Measurements from ENCODE around the gene FOXR1.

FOXR1 gene

DNA sequence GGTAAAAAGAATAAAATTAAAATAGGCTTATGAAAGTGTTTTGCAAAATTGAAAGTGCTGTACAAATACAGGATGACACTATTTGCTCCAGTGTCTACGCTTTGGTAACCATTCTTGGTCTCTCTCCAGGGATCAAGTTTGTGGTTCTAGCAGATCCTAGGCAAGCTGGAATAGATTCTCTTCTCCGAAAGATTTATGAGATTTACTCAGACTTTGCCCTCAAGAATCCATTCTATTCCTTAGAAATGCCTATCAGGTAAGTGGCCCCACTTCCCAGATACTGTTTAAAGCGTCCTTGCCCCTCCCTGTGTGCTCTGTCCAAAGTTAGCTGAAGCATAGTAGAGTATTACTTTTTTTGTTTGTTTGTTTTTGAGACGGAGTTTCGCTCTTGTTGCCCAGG, 50.1 kb downstream of the FOXR1 start:
- TF ChIP-seq, protein P1, sequence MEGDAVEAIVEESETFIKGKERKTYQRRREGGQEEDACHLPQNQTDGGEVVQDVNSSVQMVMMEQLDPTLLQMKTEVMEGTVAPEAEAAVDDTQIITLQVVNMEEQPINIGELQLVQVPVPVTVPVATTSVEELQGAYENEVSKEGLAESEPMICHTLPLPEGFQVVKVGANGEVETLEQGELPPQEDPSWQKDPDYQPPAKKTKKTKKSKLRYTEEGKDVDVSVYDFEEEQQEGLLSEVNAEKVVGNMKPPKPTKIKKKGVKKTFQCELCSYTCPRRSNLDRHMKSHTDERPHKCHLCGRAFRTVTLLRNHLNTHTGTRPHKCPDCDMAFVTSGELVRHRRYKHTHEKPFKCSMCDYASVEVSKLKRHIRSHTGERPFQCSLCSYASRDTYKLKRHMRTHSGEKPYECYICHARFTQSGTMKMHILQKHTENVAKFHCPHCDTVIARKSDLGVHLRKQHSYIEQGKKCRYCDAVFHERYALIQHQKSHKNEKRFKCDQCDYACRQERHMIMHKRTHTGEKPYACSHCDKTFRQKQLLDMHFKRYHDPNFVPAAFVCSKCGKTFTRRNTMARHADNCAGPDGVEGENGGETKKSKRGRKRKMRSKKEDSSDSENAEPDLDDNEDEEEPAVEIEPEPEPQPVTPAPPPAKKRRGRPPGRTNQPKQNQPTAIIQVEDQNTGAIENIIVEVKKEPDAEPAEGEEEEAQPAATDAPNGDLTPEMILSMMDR (IDR thresholded peaks at IDR 0.05; ENCODE audit: low read length, missing control alignments): no peak
- no peak overlapping the region for H3K4me3 ChIP-seq (replicated peaks; ENCODE audit: low read depth, low read length)
- DNase-seq (ENCODE audit: low read depth): no peak

DNA sequence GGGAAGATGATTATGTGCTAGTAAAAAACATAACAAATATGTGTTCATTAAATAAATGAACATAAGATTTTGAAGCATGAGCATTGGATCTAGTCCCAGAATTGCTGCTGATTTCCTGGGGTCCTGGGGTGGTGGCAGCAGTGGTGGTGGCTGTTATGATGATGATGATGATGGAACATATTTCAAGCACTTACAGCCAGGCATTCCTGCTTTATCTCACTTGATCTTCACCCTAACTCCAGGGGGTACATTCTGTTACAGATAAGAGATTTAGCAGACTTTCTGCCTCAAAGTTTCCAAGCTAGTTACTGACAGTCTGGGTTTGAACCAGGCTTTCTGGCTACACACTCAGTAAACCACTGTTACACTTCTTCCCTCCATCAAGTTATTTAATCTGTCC, 52.2 kb downstream of the FOXR1 start:
- H3K4me3 ChIP-seq (replicated peaks; ENCODE audit: low read depth, low read length): no peak overlapping the region
- TF ChIP-seq, protein P1 (IDR thresholded peaks at IDR 0.05; ENCODE audit: low read length, missing control alignments): no peak
- DNase-seq (ENCODE audit: low read depth): no peak

DNA sequence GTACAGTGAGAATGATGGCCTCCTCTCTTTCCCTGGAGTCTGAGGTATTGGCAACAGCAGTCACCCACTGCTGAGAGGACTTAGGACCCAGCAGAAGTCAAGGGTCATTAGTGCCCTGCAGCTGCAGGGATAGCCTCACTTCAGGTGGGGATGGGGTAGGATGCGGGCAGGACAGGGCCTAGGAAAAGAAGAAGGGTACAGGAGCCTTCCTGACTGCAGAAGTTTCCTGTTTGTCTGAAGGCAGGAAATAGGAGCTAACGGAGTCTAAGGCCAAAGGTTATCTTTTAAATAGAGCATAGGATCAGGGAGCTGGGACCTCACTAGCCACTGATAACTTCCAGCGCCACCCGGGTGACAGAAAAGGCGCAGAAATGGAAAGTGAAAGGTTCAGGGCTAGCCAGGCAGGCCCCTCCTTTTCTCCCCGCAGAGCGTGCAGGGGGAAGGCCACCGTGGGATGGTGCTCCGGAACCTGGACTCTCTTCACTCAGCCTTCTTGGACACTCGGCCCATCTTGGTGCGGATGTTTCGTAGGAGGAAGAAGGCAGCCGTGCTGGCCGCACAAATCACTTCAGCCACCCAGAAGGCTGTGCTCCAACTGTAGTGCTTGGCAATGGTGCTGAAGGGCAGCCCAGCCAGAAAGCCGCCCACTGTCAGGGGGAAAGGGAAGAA, 53.0 kb downstream of the FOXR1 start:
- no peak overlapping the region for H3K4me3 ChIP-seq (replicated peaks; ENCODE audit: low read depth, low read length)
- TF ChIP-seq, protein P1 (IDR thresholded peaks at IDR 0.05; ENCODE audit: low read length, missing control alignments): no peak

DNA sequence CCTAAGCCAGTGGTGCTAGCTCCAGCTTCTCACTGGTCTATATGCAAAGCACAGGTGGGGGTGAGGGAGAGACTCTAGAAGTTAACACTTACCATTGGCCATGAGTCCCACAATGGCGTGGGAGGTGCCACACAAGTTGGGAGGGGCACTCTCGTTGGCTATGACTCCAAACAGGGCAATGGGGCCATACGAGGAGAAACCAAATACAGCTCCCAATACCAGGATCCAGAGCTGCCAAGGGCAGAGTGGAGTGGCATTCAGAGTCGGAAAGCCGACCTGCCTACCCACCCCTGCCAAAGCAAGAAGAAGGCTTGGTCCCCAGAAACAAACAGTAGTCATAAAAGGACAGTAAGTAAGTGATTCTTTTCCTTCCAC, 53.5 kb downstream of the FOXR1 start:
- H3K4me3 ChIP-seq (replicated peaks; ENCODE audit: low read depth, low read length): no peak overlapping the region
- TF ChIP-seq, protein P1 (IDR thresholded peaks at IDR 0.05; ENCODE audit: low read length, missing control alignments): no peak

More for the DNA sequence above, 53.0 kb downstream of the FOXR1 start:
- no peak for DNase-seq (ENCODE audit: low read depth)

DNA sequence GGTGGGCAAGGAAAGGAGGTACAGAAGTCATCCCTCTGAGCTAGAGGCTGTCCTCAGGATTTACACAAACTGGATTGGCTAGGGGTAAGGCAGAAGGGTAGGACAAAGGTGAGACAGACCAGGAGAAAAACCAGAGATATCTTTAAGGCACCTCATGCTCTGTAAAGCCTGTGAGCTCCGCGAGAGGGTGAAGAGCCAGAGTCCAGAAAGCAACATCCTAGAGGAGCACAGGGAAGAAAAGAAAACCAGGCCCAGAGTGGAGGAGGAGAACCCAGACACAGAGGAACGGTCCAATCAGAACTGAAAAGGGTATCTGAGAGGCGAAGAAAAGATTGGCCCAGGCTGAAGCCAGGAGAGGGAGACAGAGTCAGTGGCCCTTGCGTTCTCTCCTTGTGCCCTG, 54.0 kb downstream of the FOXR1 start:
- TF ChIP-seq, protein P1 (IDR thresholded peaks at IDR 0.05; ENCODE audit: low read length, missing control alignments): no peak
- no peak for DNase-seq (ENCODE audit: low read depth)
- H3K4me3 ChIP-seq (replicated peaks; ENCODE audit: low read depth, low read length): no peak overlapping the region

More for the DNA sequence above, 53.5 kb downstream of the FOXR1 start:
- no peak for DNase-seq (ENCODE audit: low read depth)

DNA sequence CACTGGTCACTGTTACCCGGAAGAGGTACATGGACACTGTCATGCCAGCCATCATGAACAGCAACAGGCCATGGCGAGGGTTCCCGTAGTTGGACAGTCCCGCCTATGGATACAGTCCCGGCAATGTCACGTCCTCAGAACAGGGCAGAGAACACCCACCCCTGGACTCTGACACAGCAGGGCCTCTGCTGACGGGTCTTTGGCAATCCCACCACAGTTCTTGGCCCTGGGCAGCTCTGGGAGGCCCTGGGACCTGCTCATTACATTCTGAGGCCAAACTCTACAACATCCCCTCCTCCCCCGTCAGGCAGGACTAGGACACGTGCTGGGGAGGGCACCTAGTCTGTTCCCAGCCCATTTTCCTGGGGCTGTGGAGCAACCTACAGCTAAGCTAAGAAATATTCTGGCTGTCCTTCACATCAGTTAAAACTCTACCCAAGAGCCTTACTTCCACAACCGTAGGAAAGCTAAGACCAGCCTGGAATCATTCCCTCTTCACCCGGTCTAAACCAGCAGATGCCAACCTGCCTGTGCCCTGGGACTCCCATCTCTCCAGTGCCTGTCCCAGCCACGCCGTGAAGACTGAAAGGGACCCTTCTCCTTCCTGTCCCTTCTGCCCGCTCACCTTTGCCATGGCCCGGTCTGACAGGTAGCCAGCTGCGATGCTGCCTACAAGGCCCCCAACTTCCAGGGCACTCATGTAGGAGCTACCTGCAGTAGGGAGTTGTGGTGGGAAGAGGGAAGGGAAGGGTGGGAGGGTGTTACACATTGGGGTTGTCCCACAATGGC, 54.6 kb downstream of the FOXR1 start:
- TF ChIP-seq, protein P1 (IDR thresholded peaks at IDR 0.05; ENCODE audit: low read length, missing control alignments): no peak
- H3K4me3 ChIP-seq (replicated peaks; ENCODE audit: low read depth, low read length): no peak overlapping the region
- DNase-seq (ENCODE audit: low read depth): no peak

Measured in fibroblast of pulmonary artery (primary cell).